ENCODE data around the gene RBM18.

- TF ChIP-seq YY1 (IDR thresholded peaks at IDR 0.05; ENCODE audit: insufficient read depth, insufficient read length) = no peak
- no peak for TF ChIP-seq ZNF274 (IDR thresholded peaks at IDR 0.05; ENCODE audit: low read depth, low read length)
Measured at GRCh38 chr9:122212473-122213004, 52.1 kb downstream of the RBM18 start.
